Tibial nerve (tissue), 4 donors: ENCODE measurements around the gene KIFBP.

Experiments
- CTCF ChIP-seq, 5 experiments: fragments of 200-600 bp in 3 of 5; fragments of 450-650 bp in 2 of 5; sonication (generic) in 3 of 5; IDR thresholded peaks; one replicate each; pipeline ENCODE4 v1.5.1; 2016 to 2019; ENCODE audit warnings: antibody characterized with exemption in 5 of 5, mild to moderate bottlenecking in 3 of 5, moderate library complexity in 2 of 5
- EP300 ChIP-seq, 2 donors: sonication (generic); formaldehyde crosslinking; IDR thresholded peaks; one replicate each; pipeline ENCODE4 v1.6.1; 2017; ENCODE audit warnings: antibody characterized with exemption in 2 of 2, mild to moderate bottlenecking in 1 of 2
- POLR2A ChIP-seq, 2 donors: fragments of 450-650 bp; IDR thresholded peaks; one replicate each; pipeline ENCODE4 v1.6.1; 2017; ENCODE audit warnings: antibody characterized with exemption in 2 of 2, mild to moderate bottlenecking in 2 of 2, moderate library complexity in 2 of 2

DNA sequence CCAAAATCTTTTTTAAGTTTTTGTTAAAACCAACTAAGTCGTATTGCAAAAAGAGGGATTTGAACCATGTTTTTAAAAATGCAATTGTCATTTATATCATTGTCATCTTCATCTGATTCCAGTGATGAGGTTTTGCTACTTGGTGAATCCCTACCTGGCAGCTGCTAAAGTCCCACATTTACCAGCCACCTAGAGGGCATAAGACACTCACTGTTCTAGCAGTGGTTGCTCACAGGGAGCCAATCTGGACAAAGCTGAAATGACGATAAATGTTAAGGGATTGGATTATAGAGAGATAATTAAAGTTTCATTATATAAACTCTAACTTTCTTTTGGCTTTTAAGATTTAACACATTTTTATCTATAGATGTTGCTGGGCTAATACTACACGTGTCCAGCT is 18.7 kb downstream of the KIFBP start:
- no peak for TF ChIP-seq CTCF (IDR thresholded peaks at IDR 0.05)
- no peak for TF ChIP-seq POLR2A (IDR thresholded peaks at IDR 0.05)
- no peak for TF ChIP-seq EP300 (IDR thresholded peaks at IDR 0.05)
